ENCODE measurements around the gene FAM124A. TPM values are rescaled to one million over a fixed set of nuclear protein-coding genes. Genes with fewer than 3 reads are reported as not detected.
A peak's percentile ranks its signal among the peaks of the same experiment; 100 is the strongest.

The FAM124A gene
- 0.06 TPM for polyA plus RNA-seq (2013, experiment 1 of 2)
- polyA plus RNA-seq (2013, experiment 2 of 2), result 0.03 TPM

- H3K4me1 ChIP-seq (ENCODE audit: control insufficient read depth, insufficient read depth, low read depth, low read length), result peaks cover 7% of the 10 kb centered on the region
- peak within 1 kb of the TSS; percentile 89 for H3K4me2 ChIP-seq (ENCODE audit: low read length, poor library complexity, severe bottlenecking)
- H4K91ac ChIP-seq (ENCODE audit: low read length), result no peak within 1 kb of the TSS
- H2BK5ac ChIP-seq (ENCODE audit: low read depth, low read length, poor library complexity, severe bottlenecking), result no peak within 1 kb of the TSS
- H3K27me3 ChIP-seq (ENCODE audit: control insufficient read depth in 1 of 2, insufficient read depth in 1 of 2, low read length in 2 of 2), result peaks cover 10 to 63% of the 10 kb centered on the region in 2 experiments
- no peaks in the 10 kb centered on the region for H3K79me1 ChIP-seq (replicated peaks; ENCODE audit: low read length, poor library complexity, severe bottlenecking)
- 2% methylated on average over 54 of the region's 106 CpGs for WGBS
- peak; percentile 32 for DNase-seq
- H3K14ac ChIP-seq (ENCODE audit: low read length in 2 of 2), result peak within 1 kb of the TSS in 1 of 2 experiments; percentile 80
- no peaks in the 10 kb centered on the region for H3K9me3 ChIP-seq (ENCODE audit: control insufficient read depth, low read length)
- H3K4me3 ChIP-seq (ENCODE audit: insufficient read depth in 1 of 2, low read depth in 1 of 2, low read length in 2 of 2), result peak within 1 kb of the TSS; percentile 82 to 92
- H4K8ac ChIP-seq (ENCODE audit: low read length), result peak within 1 kb of the TSS; percentile 83
- no peak within 1 kb of the TSS for H3K23ac ChIP-seq (ENCODE audit: low read length in 2 of 2)
- H2AFZ ChIP-seq (ENCODE audit: low read depth, low read length), result peak within 1 kb of the TSS; percentile 48
- H2BK120ac ChIP-seq (ENCODE audit: low read depth, low read length), result no peak within 1 kb of the TSS
- peak within 1 kb of the TSS; percentile 55 to 58 for H3K18ac ChIP-seq (ENCODE audit: low read depth in 1 of 2, low read length in 2 of 2)
- H2AK5ac ChIP-seq (ENCODE audit: low read length, severe bottlenecking), result no peak within 1 kb of the TSS
- peak within 1 kb of the TSS; percentile 83 for H3K9ac ChIP-seq (ENCODE audit: low read length)
- no peak within 1 kb of the TSS for H3K4ac ChIP-seq (ENCODE audit: low read depth in 1 of 2, low read length in 2 of 2)
- H2BK12ac ChIP-seq (ENCODE audit: low read length in 2 of 2), result no peak within 1 kb of the TSS
- no peaks in the 10 kb centered on the region for H3K36me3 ChIP-seq (ENCODE audit: control insufficient read depth in 1 of 2, insufficient read depth in 2 of 2, low read depth in 1 of 2, low read length in 2 of 2)
- H3K27ac ChIP-seq (ENCODE audit: low read length, poor library complexity, severe bottlenecking), result no peak within 1 kb of the TSS
- H2BK15ac ChIP-seq (ENCODE audit: low read depth, poor library complexity, severe bottlenecking), result no peak within 1 kb of the TSS
These were observed at the start of gene FAM124A for GRCh38 chr13:51222037-51222685. Gene FAM124A (plus strand): TSS chr13:51222398. CDS start chr13:51222502, 104 bp downstream.

- H3K79me1 ChIP-seq (replicated peaks; ENCODE audit: low read length, poor library complexity, severe bottlenecking), result no peaks in the 10 kb centered on the region
- no peak overlapping the region for H3K18ac ChIP-seq (ENCODE audit: low read depth in 1 of 2, low read length in 2 of 2)
- no peak overlapping the region for H3K4ac ChIP-seq (ENCODE audit: low read depth in 1 of 2, low read length in 2 of 2)
- H3K27ac ChIP-seq (ENCODE audit: low read length, poor library complexity, severe bottlenecking), result no peak overlapping the region
- H3K14ac ChIP-seq (ENCODE audit: low read length in 2 of 2), result no peak overlapping the region
- H2AK5ac ChIP-seq (ENCODE audit: low read length, severe bottlenecking), result no peak overlapping the region
- no peak overlapping the region for H3K4me2 ChIP-seq (ENCODE audit: low read length, poor library complexity, severe bottlenecking)
- 75% methylated on average over 8 of the region's 8 CpGs for WGBS
- no peak overlapping the region for H2BK12ac ChIP-seq (ENCODE audit: low read length in 2 of 2)
- H3K36me3 ChIP-seq (ENCODE audit: control insufficient read depth in 1 of 2, insufficient read depth in 2 of 2, low read depth in 1 of 2, low read length in 2 of 2), result no peaks in the 10 kb centered on the region
- no peak overlapping the region for H4K8ac ChIP-seq (ENCODE audit: low read length)
- H2BK15ac ChIP-seq (ENCODE audit: low read depth, poor library complexity, severe bottlenecking), result no peak overlapping the region
- H3K9ac ChIP-seq (ENCODE audit: low read length), result no peak overlapping the region
- no peak overlapping the region for H2AFZ ChIP-seq (ENCODE audit: low read depth, low read length)
- H2BK120ac ChIP-seq (ENCODE audit: low read depth, low read length), result no peak overlapping the region
- peaks cover 9 to 20% of the 10 kb centered on the region in 2 experiments for H3K27me3 ChIP-seq (ENCODE audit: control insufficient read depth in 1 of 2, insufficient read depth in 1 of 2, low read length in 2 of 2)
- no peak overlapping the region for H4K91ac ChIP-seq (ENCODE audit: low read length)
- no peak overlapping the region for H2BK5ac ChIP-seq (ENCODE audit: low read depth, low read length, poor library complexity, severe bottlenecking)
- no peaks in the 10 kb centered on the region for H3K9me3 ChIP-seq (ENCODE audit: control insufficient read depth, low read length)
- no peaks in the 10 kb centered on the region for H3K4me1 ChIP-seq (ENCODE audit: control insufficient read depth, insufficient read depth, low read depth, low read length)
- H3K4me3 ChIP-seq (ENCODE audit: insufficient read depth in 1 of 2, low read depth in 1 of 2, low read length in 2 of 2), result no peak overlapping the region
- DNase-seq, result no peak
- H3K23ac ChIP-seq (ENCODE audit: low read length in 2 of 2), result no peak overlapping the region
These were observed 47.2 kb upstream of the FAM124A start for GRCh38 chr13:51175021-51175420.

GRCh38 chr13:51175639-51176038, 46.6 kb upstream of the FAM124A start:
- H3K27me3 ChIP-seq (ENCODE audit: control insufficient read depth in 1 of 2, insufficient read depth in 1 of 2, low read length in 2 of 2), result peaks cover 15 to 25% of the 10 kb centered on the region in 2 experiments
- H2BK5ac ChIP-seq (ENCODE audit: low read depth, low read length, poor library complexity, severe bottlenecking), result no peak overlapping the region
- H2BK15ac ChIP-seq (ENCODE audit: low read depth, poor library complexity, severe bottlenecking), result no peak overlapping the region
- H3K9ac ChIP-seq (ENCODE audit: low read length), result no peak overlapping the region
- H2BK120ac ChIP-seq (ENCODE audit: low read depth, low read length), result no peak overlapping the region
- no peak overlapping the region for H4K91ac ChIP-seq (ENCODE audit: low read length)
- H3K18ac ChIP-seq (ENCODE audit: low read depth in 1 of 2, low read length in 2 of 2), result no peak overlapping the region
- no peak overlapping the region for H3K4ac ChIP-seq (ENCODE audit: low read depth in 1 of 2, low read length in 2 of 2)
- no peak overlapping the region for H3K23ac ChIP-seq (ENCODE audit: low read length in 2 of 2)
- no peaks in the 10 kb centered on the region for H3K9me3 ChIP-seq (ENCODE audit: control insufficient read depth, low read length)
- H2BK12ac ChIP-seq (ENCODE audit: low read length in 2 of 2), result no peak overlapping the region
- H2AFZ ChIP-seq (ENCODE audit: low read depth, low read length), result no peak overlapping the region
- H2AK5ac ChIP-seq (ENCODE audit: low read length, severe bottlenecking), result no peak overlapping the region
- no peaks in the 10 kb centered on the region for H3K36me3 ChIP-seq (ENCODE audit: control insufficient read depth in 1 of 2, insufficient read depth in 2 of 2, low read depth in 1 of 2, low read length in 2 of 2)
- H3K4me2 ChIP-seq (ENCODE audit: low read length, poor library complexity, severe bottlenecking), result no peak overlapping the region
- DNase-seq, result no peak
- H3K4me3 ChIP-seq (ENCODE audit: insufficient read depth in 1 of 2, low read depth in 1 of 2, low read length in 2 of 2), result no peak overlapping the region
- H3K4me1 ChIP-seq (ENCODE audit: control insufficient read depth, insufficient read depth, low read depth, low read length), result no peaks in the 10 kb centered on the region
- H3K79me1 ChIP-seq (replicated peaks; ENCODE audit: low read length, poor library complexity, severe bottlenecking), result no peaks in the 10 kb centered on the region
- 20% methylated on average over 1 of the region's 1 CpG for WGBS
- no peak overlapping the region for H4K8ac ChIP-seq (ENCODE audit: low read length)
- H3K14ac ChIP-seq (ENCODE audit: low read length in 2 of 2), result no peak overlapping the region
- H3K27ac ChIP-seq (ENCODE audit: low read length, poor library complexity, severe bottlenecking), result no peak overlapping the region

- H3K9ac ChIP-seq (ENCODE audit: low read length), result no peak overlapping the region
- H3K4me2 ChIP-seq (ENCODE audit: low read length, poor library complexity, severe bottlenecking), result no peak overlapping the region
- H3K4me3 ChIP-seq (ENCODE audit: insufficient read depth in 1 of 2, low read depth in 1 of 2, low read length in 2 of 2), result no peak overlapping the region
- H3K4me1 ChIP-seq (ENCODE audit: control insufficient read depth, insufficient read depth, low read depth, low read length), result no peaks in the 10 kb centered on the region
- no peak overlapping the region for H2BK5ac ChIP-seq (ENCODE audit: low read depth, low read length, poor library complexity, severe bottlenecking)
- H3K23ac ChIP-seq (ENCODE audit: low read length in 2 of 2), result no peak overlapping the region
- H2BK12ac ChIP-seq (ENCODE audit: low read length in 2 of 2), result no peak overlapping the region
- no peak for DNase-seq
- no peak overlapping the region for H3K4ac ChIP-seq (ENCODE audit: low read depth in 1 of 2, low read length in 2 of 2)
- no peak overlapping the region for H4K8ac ChIP-seq (ENCODE audit: low read length)
- no peak overlapping the region for H3K18ac ChIP-seq (ENCODE audit: low read depth in 1 of 2, low read length in 2 of 2)
- 79% methylated on average over 1 of the region's 1 CpG for WGBS
- no peak overlapping the region for H3K27ac ChIP-seq (ENCODE audit: low read length, poor library complexity, severe bottlenecking)
- H3K14ac ChIP-seq (ENCODE audit: low read length in 2 of 2), result no peak overlapping the region
- no peaks in the 10 kb centered on the region for H3K36me3 ChIP-seq (ENCODE audit: control insufficient read depth in 1 of 2, insufficient read depth in 2 of 2, low read depth in 1 of 2, low read length in 2 of 2)
- H4K91ac ChIP-seq (ENCODE audit: low read length), result no peak overlapping the region
- H3K79me1 ChIP-seq (replicated peaks; ENCODE audit: low read length, poor library complexity, severe bottlenecking), result no peaks in the 10 kb centered on the region
- H2BK120ac ChIP-seq (ENCODE audit: low read depth, low read length), result no peak overlapping the region
- no peaks in the 10 kb centered on the region for H3K9me3 ChIP-seq (ENCODE audit: control insufficient read depth, low read length)
- H2AFZ ChIP-seq (ENCODE audit: low read depth, low read length), result no peak overlapping the region
- no peak overlapping the region for H2BK15ac ChIP-seq (ENCODE audit: low read depth, poor library complexity, severe bottlenecking)
- H2AK5ac ChIP-seq (ENCODE audit: low read length, severe bottlenecking), result no peak overlapping the region
- H3K27me3 ChIP-seq (ENCODE audit: control insufficient read depth in 1 of 2, insufficient read depth in 1 of 2, low read length in 2 of 2), result peaks cover 23 to 30% of the 10 kb centered on the region in 2 experiments
These were observed 45.0 kb upstream of the FAM124A start for GRCh38 chr13:51177188-51177587.
